ENCODE measurements around the gene MT1F.

GRCh38 chr16:56637814-56638750, 19.7 kb upstream of the MT1F start, which contains the start of gene MT1A:
- TF ChIP-seq CTCF (IDR thresholded peaks at IDR 0.05) (no peak), POLR2A (IDR thresholded peaks at IDR 0.05) (peak; percentile 63 to 83 (median 77))
